GM19468 (cell line): ENCODE data around the gene MAPK8IP2.
"Not testable (repeated sequence)": the region's sequence is repeated elsewhere in the genome, so short reads cannot be mapped to it uniquely, and the experiment has no call there.

ENCODE experiments used
- ATAC-seq: cut with Tn5 transposase; IDR thresholded peaks from one replicate; pipeline ENCODE4 v1.9.1; 2021; ENCODE audit warnings: mild to moderate bottlenecking, moderate library complexity, moderate number of reproducible peaks; ENCODE audit not compliant: unreplicated experiment; ENCODE audit errors: extremely low read depth

MAPK8IP2 gene

DNA sequence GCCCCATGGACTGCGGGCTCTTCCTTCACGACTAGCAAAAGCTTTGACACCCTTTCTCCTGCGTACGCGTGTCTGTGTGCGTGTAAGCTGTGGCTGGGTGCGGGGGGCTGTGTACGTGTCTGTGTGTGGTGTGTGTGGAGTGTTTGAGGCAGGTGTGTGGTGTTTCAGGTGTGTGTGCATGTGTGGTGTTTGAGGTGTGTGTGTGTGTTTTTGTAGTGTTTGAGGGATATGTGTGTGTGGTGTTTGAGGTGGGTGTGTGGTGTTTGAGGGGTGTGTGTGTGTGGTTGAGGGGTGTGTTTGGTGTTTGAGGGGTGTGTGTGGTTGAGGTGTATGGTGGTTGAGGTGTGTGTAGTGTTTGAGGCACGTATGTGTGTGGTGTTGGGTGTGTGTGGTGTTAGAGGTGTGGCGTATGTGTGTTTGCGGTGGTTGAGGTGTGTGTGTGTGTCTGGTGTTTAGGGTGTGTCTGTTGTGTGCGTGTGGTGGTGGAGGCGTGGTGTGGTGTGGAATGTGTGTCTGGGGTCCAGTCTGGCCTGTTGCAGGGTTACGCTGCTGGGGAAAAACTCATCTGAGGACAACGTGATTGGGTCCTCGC lies 28.0 kb downstream of the MAPK8IP2 start:
- no peak for ATAC-seq

- ATAC-seq: no peak
These were observed 29.8 kb downstream of the MAPK8IP2 start for GRCh38 chr22:50630376-50630775.

DNA sequence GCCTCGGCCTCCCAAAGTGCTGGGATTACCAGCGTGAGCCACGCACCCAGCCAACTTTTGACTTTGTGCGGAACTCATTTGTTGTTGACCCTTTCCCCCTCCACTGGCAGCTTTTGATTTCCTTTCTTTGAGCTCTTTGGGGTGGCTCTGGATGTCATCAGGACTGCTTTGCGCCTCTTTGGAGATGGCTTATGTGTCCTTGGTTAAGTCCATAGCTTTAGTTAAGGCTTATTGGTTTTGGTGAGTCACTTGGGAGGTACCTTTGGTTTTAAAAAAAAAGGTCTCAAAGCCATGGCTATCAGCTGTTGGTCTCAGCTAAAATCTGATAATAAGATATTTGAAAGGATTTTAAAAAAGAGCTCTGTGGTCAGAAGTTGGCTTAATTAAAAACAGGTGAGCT lies 32.5 kb downstream of the MAPK8IP2 start:
- ATAC-seq: no peak

- no peak for ATAC-seq
These were observed 33.2 kb downstream of the MAPK8IP2 start for GRCh38 chr22:50633771-50634170.

GRCh38 chr22:50635591-50635990 lies 35.0 kb downstream of the MAPK8IP2 start:
- ATAC-seq: no peak

GRCh38 chr22:50640296-50640695 lies 39.7 kb downstream of the MAPK8IP2 start:
- not testable (repeated sequence) for ATAC-seq

DNA sequence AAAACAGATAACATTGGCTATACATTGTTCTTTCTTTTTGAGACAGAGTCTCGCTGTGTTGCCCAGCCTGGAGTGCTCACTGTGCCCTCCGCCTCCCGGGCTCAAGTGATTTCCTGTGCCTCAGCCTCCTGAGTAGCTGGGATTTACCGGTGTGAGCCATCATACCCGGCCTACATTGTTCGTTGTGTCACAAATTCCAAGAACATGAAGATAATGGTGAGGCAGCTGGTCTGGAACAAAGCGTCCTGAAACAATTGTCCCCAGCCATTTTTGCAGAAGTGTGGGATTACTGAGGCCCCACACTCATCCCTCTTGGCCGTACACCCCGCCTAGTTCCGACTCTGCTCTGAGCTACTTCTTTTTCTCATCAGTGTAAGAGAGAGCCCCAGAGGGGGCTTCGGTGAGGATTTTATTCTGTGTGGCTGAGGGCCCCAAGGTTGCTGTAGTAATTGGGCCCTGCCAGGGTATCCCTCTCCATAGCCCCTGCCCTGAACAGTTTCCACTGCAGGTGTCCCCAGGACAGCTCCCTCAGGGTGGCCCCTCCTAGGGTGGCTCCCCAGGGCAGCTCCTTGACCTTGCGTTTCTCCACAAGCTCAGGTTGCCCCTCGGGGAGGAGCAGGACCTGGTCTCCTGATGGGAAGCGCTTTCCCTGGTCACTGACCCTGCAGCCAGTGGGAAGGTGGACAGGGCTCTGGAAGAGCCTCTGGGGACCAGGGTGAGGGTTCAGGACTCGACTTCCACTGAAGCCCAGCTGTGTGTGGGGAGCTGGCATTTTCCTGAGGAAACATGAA lies 40.5 kb downstream of the MAPK8IP2 start:
- no peak for ATAC-seq

GRCh38 chr22:50641696-50642607 lies 41.4 kb downstream of the MAPK8IP2 start:
- ATAC-seq: no peak

GRCh38 chr22:50643021-50643820 lies 42.6 kb downstream of the MAPK8IP2 start:
- not testable (repeated sequence) for ATAC-seq

GRCh38 chr22:50643821-50644101 lies 43.2 kb downstream of the MAPK8IP2 start:
- not testable (repeated sequence) for ATAC-seq

- ATAC-seq: no peak
These were observed 52.7 kb downstream of the MAPK8IP2 start for GRCh38 chr22:50653256-50653655.

- not testable (repeated sequence) for ATAC-seq
These were observed 54.1 kb downstream of the MAPK8IP2 start for GRCh38 chr22:50654664-50655063.

GRCh38 chr22:50656122-50657070 lies 55.8 kb downstream of the MAPK8IP2 start:
- ATAC-seq: no peak

DNA sequence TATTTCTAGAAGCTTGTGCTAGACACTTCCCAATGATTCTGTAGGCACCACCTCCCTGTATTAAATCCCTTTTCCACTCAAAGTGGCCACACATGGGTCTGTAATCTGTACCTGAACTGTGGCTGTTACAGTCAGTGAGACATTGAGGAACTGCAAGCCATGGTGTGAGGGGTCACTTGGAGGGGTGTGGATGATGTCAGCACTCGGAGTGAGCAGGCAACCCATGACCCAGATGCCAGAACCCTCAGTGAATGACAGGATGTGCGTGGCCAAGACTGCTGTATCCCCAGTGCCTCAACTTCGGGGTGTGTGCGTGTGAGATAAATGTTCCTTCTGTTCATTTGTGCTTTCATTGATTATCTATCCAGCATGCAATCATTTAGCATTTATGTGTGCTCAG lies 57.3 kb downstream of the MAPK8IP2 start:
- no peak for ATAC-seq

GRCh38 chr22:50659711-50660110 lies 59.1 kb downstream of the MAPK8IP2 start:
- not testable (repeated sequence) for ATAC-seq

DNA sequence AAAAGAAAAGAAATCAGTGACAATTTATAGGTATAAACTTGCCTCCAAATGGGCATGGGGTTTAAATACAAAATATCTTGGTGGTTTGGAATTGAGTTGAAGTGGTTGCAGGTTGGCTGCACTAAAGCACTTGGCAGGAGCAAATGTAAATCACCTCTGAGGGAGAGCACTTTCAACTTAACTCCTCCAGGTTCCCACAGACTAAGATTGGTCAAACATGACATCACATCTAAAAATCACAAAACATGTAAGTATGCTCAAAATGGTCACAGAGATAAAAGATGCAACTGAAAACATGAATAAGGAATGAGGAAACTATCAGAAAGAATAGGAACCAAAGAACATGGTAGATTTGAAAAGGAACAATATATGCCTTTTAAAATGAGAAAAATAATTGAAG lies 59.7 kb downstream of the MAPK8IP2 start:
- no peak for ATAC-seq
